HG03108 (cell line): ENCODE data around the gene MAN1B1.
"Not testable (repeated sequence)": the region's sequence is repeated elsewhere in the genome, so short reads cannot be mapped to it uniquely, and the experiment has no call there.

ENCODE experiments used
- ATAC-seq: cut with Tn5 transposase; IDR thresholded peaks from one replicate; pipeline ENCODE4 v1.9.1; 2021; ENCODE audit warnings: moderate library complexity; ENCODE audit not compliant: unreplicated experiment

MAN1B1 gene

DNA sequence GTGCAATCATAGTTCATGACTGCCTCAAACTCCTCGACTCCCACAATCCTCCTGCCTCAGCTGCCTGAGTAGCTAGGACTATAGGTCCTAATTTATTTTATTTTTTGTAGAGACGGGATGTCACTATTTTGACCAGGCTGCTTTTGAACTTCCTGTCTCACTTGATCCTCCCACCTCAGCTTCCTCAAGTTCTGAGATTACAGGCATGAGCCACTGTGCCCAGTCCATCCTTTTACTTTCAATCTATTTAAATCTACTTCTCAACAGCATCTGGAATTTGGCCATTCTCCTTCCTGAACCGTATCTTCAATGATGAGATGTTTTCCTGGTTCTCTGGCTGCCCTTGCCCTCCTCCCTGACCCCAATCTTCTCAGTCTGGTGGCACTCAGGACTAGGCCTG is 40.0 kb downstream of the MAN1B1 start:
- ATAC-seq = no peak

GRCh38 chr9:137127301-137128157 is 40.7 kb downstream of the MAN1B1 start:
- no peak for ATAC-seq

GRCh38 chr9:137128158-137128861 is 41.5 kb downstream of the MAN1B1 start:
- peak; percentile 2 for ATAC-seq

DNA sequence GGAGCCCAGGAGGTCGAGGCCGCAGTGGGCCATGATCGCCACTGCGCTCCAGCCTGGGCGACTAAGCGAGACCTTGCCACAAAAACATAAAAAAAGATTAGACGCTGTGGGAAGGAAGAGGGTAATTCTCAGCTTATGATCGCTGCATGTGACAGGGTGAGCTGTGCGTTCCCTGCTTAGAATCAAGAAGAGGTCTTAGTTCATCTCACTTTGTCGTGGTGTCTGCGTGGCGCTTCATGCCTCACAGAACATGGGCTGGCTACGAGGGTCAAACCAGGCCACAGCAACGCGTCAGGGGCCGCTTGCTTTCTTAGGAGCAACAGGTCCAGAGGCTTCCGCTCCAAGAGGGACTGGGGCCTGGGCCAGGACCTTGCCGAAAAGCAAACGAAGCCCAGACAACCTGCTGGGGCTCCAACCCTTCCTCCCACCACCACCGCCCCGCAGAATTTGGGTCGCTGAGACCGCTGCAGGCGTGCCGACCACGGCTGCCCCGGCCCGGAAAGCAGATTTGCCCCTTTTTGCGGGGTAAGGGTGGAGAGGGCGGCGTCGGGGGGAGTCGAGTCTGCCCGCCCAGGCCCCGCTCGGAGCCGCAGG is 42.2 kb downstream of the MAN1B1 start:
- ATAC-seq = peak; percentile 5

DNA sequence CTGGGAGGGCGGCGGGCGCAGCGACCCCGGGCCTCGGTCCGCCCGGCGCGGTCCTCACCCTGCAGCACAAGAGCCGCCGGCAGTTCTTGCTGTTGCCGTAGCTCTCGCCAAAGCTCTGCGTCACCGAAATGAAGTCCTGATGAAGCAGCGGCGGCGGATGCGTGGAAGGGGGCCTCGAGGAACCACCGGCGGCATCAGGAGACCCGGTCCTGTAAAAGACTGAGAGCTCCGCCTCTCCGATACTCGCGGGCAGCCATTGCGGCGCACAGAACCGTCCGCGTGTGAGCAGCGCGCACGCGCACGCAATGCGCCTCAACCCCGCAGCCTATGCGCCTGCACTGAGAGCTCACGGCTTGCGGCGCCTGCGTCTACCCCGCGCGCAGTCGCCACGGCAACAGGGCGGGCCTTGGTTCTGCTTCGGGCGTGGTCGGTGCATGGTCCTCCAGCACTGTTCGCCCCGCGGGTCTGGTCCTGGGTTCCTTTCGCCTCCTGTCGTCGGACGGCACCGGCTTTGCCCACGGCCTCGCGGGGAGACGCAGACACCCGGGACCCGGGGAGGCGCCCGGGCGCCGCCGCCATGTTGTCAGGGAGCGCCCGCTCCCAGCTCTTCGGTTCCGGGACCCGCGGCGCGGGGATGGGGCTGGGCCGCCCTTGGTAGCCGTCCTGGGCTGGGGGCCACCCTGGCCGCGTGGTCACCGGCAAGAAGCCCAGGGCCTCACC is 42.8 kb downstream of the MAN1B1 start:
- peak; percentile 76 for ATAC-seq

DNA sequence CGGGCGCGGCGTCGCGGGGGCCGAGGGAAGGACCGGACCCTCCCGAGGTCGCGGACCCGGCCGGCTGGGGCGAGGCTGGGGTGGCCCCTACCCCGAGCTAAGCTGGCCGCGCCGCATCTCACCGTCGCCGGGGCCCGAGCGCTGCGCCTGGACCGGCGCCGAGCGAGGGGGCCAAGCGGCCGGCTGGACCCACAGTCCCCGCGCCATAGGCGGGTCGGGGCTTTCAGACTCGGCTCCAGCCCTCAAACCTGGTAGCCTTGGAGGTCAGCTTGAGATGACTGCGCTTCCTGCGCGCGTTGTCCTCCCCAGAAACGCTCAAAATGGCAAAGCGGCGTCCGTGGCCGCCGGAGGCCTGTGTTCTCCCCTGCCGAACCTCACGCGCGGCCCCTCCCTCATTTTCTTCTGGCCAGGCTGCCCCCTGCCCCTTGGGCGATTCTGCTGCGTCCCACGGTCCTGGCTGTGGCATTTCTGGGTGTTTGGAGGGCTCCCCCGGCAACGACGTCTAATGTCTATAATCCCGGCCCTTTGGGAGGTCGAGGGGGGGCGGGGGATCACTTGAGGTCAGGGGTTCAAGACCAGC is 43.5 kb downstream of the MAN1B1 start:
- peak; percentile 5 for ATAC-seq

DNA sequence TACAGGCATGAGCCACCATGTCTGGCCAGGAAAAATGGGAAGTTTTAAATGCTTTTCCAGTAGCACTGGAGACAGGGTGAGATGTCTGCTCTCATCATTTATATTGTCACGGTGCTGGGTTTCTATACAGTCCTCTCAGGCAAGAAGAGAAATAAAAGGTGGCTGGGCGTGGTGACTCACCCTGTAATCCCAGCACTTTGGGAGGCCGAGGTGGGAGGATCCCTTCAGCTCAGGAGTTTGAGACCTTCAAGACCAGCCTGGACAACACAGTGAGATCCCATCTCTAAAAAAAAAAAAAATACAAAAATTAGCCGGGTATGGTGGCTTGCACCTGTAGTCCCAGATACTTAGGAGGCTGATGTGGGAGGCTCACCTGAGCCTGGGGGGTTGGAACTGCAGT is 47.4 kb downstream of the MAN1B1 start:
- no peak for ATAC-seq

DNA sequence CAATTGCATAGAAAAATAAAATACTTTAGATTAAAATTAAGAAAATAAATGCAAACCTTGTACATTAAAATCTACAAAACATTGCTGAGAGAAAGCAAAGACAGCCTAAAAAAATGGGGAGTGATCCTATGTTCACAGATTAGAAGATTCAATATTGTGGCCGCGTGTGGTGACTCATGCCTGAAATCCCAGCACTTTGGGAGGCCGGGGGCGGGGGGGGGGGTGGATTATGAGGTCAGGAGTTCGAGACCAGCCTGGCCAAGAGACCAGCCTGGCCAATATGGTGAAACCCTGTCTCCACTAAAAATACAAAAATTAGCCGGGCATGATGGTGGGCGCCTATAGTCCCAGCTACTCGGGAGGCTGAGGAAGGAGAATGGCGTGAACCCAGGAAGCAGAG is 48.4 kb downstream of the MAN1B1 start:
- not testable (repeated sequence) for ATAC-seq

DNA sequence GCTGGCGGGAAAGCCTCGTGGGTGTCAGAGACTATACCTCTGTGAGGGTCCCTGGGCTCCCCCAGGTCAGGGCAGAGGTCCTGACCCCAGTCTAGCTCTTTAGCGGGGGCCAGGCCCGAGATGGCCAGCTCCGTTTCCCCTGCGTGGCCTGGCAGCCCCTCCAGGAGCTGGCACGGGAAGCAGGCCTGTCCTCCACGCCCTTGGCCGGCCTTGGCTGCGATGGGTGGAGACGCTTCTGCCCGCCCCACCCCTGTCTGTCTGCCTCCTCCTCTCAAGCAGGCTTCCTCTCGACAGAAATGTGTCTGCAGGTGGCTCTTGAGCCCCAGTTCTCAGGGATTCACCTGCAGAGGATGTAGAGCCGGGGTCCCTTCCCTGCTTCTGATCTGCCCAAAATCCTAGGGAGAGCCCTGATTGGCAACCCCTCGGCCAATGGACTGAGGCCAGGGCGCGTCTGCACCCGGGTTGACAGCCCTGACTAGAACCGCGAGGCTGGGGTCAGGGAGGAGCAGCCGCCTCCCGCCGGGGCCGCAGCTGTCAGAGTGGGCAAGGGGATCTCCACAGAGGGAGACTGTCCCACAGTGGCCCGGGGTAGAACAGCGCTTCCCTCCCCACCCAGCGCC is 49.6 kb downstream of the MAN1B1 start:
- ATAC-seq = no peak

DNA sequence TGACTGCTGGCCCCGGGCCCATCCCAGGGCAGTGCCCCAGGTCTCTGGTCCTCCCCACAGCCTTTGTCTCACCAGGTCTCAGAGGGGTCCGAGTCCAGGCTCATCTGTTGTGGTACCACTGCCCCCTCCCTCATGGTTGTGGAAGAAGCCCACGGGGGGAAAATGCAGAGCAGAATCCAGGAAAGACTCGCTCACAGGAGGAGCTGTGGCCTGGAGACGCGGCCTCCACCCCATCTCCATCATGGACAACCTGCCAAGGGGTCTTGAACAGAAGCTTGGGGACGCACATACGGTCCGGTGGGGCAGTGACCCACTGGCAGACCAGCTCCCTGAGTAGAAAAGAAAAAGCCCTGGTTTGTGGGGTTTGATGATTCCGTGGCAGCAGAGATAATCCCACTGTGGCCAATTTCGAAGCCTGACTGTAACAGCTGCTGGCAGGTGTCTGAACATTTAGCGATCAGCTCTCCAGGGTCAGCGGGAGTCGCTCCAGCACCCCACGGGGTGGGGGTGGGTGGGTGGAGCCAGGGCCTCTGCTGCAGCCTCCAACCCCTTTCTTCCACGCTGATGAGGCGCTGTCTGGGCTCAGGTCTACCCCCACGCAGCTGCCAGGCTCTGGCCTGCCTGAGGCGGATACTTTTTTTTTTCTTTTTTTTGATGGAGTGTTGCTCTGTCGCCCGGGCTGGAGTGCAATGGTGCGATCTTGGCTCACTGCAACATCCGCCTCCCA is 50.3 kb downstream of the MAN1B1 start:
- no peak for ATAC-seq

DNA sequence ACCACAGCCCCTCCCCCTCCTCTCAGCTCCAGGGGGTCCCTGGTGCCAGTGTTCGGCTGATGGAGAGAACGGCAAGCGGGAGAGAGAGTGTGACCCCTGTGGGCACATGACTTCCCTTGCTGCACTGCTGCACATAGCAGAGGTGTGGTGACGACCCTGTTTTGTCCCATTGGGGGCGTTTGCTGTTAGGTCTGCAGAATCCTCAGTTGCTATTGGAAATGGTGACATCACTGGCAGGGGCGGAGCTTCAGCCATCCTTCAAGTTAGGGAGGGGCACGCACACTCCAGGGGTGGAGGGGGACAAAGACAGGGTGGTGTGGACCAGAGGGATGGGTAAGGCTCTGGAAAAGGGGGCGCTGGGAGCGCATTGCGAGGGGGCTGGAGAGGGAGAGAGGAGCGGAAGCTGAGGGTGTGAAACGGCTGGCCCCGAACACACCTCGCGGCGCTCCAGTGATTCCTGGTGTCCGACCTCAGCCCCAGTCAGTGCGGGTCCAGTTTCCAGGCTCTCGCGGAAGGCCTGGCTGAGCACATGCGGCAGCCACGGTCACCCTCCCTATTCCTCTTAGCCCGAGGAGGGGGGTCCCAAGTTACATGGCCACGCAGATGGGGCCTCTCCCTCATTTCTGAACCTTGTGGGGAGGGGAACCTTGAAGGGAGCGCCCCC is 51.4 kb downstream of the MAN1B1 start:
- no peak for ATAC-seq

- ATAC-seq = no peak
These were observed 52.1 kb downstream of the MAN1B1 start, which contains the start of gene GRIN1 for GRCh38 chr9:137138722-137139467. Gene GRIN1, plus strand, starts transcription at chr9:137139154. Its CDS starts 333 bp downstream, at chr9:137139487.

DNA sequence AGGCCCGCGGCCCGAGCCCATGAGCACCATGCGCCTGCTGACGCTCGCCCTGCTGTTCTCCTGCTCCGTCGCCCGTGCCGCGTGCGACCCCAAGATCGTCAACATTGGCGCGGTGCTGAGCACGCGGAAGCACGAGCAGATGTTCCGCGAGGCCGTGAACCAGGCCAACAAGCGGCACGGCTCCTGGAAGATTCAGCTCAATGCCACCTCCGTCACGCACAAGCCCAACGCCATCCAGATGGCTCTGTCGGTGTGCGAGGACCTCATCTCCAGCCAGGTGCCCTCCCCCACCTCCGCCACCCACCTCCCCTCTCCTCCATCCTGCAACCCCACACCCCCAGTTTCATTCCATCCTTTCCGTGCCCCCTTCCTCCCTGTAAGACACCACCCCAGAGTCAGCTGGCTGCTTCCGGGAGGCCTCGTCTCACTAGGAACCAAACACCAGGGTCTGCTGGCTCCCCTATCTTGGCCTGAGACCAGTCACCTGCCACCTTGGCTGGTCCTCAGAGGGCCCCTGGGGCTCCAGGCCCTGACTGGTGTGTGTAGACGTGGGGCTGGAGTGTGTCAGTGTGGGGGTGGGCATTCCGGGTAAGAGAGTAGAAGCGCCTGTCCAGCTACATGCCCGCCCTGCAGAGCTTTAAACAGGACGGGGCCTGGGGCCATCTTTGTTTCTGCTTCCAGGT is 52.8 kb downstream of the MAN1B1 start:
- no peak for ATAC-seq

DNA sequence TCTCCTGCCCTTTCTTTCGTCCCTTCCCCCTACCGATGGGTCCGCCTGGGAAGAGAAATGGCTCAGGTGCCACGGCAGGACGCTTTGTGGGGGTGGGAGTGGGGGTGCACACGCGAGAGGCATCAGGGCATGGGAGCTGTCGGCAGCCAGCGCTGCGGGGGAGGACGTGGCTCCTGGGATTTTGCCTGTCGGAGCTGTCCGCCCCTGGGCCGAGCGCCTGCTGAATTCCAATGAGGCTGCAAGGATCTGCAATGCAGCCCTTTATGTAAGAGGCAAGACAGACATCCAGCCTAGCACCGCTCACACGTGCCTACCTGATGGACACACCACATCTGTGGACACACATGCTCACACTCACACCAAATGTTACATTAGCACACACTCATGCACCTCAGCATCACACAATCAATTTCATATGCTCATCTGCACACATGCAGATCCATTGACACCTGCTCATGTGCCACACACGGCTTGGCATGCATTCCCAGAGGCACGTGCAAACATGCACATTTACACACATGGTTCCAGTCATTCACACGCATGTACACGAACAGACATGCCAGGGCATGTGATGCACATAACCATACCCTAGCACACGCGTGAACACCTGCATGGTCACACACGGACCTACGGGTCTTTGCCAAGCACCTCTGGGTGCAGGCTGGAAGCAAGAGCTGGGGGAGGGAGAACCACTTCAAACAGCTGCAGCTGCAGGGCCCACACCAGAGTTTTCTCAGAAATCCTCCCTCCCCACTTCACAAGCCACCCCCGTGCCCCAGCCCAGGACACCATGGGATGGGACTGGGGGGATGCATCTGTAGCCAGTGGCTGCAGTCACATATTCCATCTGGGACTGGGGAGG is 53.6 kb downstream of the MAN1B1 start:
- no peak for ATAC-seq

DNA sequence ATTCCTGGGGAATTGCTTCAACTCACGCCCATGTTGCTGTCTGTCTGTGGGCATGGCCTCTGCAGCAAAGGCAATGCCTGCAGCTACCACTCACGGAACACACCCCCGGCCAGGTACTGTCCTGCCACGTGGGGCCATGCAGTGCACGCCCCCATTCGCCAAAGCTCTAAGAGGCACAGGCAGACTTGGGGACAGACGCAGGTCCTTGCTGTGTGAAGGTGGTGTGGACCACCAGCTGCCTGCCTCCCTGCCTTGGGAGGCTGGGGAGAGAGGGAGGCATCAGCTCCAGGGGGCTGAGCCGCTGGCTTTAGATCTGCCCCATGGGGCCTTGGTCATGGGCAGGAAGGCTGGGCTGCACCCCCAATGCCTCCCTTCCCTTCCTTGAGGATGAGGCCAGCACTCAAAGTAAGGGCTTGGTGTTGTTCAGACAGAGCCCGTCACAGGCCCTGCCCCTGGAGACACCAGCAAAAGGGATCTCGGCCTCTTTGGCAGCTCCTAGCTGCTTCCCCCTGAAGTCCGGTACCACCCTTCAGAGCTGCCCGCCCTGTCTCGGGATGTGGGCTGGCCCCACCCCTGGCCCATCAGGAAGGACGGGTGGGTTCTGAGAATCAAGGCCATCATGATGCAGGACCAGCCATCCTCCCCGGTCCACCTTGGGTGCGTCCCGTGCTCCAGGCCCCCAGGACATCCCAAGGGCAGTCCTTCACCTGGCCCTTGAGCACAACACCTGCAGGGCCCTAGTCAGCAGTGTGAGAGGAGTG is 54.4 kb downstream of the MAN1B1 start:
- no peak for ATAC-seq
